ENCODE measurements around the gene GAGE12D.
"Not testable (repeated sequence)": the region's sequence is repeated elsewhere in the genome, so short reads cannot be mapped to it uniquely, and the experiment has no call there.

Gene GAGE12D

GRCh38 chrX:49568728-49569127 lies 27.2 kb downstream of the GAGE12D start:
- H2BK15ac ChIP-seq (ENCODE audit: low read length); H3K79me1 ChIP-seq (ENCODE audit: low read depth, low read length): not testable (repeated sequence)

GRCh38 chrX:49569152-49569551 lies 27.6 kb downstream of the GAGE12D start:
- not testable (repeated sequence) for H3K23ac ChIP-seq (ENCODE audit: low read depth, low read length, poor library complexity); H3K9me3 ChIP-seq (replicated peaks in 1 of 2; ENCODE audit: control insufficient read depth in 2 of 2, insufficient read depth in 1 of 2, low read depth in 1 of 2, low read length in 2 of 2); H3K4me3 ChIP-seq (ENCODE audit: low read length in 2 of 2); H2AK5ac ChIP-seq (ENCODE audit: low read depth, low read length); H3K4me2 ChIP-seq (ENCODE audit: insufficient read depth, low read length, poor library complexity, severe bottlenecking); H3K79me1 ChIP-seq (ENCODE audit: low read depth, low read length); H3K27me3 ChIP-seq (ENCODE audit: control insufficient read depth in 3 of 3, insufficient read depth in 3 of 3, low read depth in 1 of 3, low read length in 3 of 3); H4K8ac ChIP-seq (ENCODE audit: low read depth, low read length); H2BK5ac ChIP-seq (ENCODE audit: low read length); H4K91ac ChIP-seq (ENCODE audit: low read depth, low read length, poor library complexity); H3K27ac ChIP-seq (replicated peaks; ENCODE audit: low read length); H2BK15ac ChIP-seq (ENCODE audit: low read length); H3K4ac ChIP-seq (ENCODE audit: low read length); H2BK12ac ChIP-seq (ENCODE audit: low read length); H3K9ac ChIP-seq (ENCODE audit: low read depth, low read length, poor library complexity); H3K36me3 ChIP-seq (replicated peaks in 1 of 2; ENCODE audit: control insufficient read depth in 2 of 2, insufficient read depth in 2 of 2, low read length in 2 of 2); H2AFZ ChIP-seq (ENCODE audit: low read length); H3K14ac ChIP-seq (ENCODE audit: low read length); H2BK120ac ChIP-seq (ENCODE audit: low read depth, low read length); H3K18ac ChIP-seq (ENCODE audit: low read length); DNase-seq (ENCODE audit: low spot score); H3K4me1 ChIP-seq (ENCODE audit: control insufficient read depth in 2 of 2, insufficient read depth in 1 of 2, low read depth in 1 of 2, low read length in 2 of 2)
- no CpG with 5 or more reads among the region's 13 CpGs for WGBS, 2 donors (ENCODE audit: extremely low coverage in 2 of 2, insufficient read length in 2 of 2, insufficient replicate concordance in 1 of 2)

More at GRCh38 chrX:49568728-49569127, 27.2 kb downstream of the GAGE12D start:
- not testable (repeated sequence) for H3K4ac ChIP-seq (ENCODE audit: low read length); H2BK5ac ChIP-seq (ENCODE audit: low read length); H3K9me3 ChIP-seq (replicated peaks in 1 of 2; ENCODE audit: control insufficient read depth in 2 of 2, insufficient read depth in 1 of 2, low read depth in 1 of 2, low read length in 2 of 2); H4K8ac ChIP-seq (ENCODE audit: low read depth, low read length); H3K14ac ChIP-seq (ENCODE audit: low read length); H3K4me2 ChIP-seq (ENCODE audit: insufficient read depth, low read length, poor library complexity, severe bottlenecking); H2AK5ac ChIP-seq (ENCODE audit: low read depth, low read length); H2AFZ ChIP-seq (ENCODE audit: low read length); H3K23ac ChIP-seq (ENCODE audit: low read depth, low read length, poor library complexity); H3K27me3 ChIP-seq (ENCODE audit: control insufficient read depth in 3 of 3, insufficient read depth in 3 of 3, low read depth in 1 of 3, low read length in 3 of 3); H3K27ac ChIP-seq (replicated peaks; ENCODE audit: low read length); DNase-seq (ENCODE audit: low spot score); H4K91ac ChIP-seq (ENCODE audit: low read depth, low read length, poor library complexity); H3K4me3 ChIP-seq (ENCODE audit: low read length in 2 of 2); H2BK120ac ChIP-seq (ENCODE audit: low read depth, low read length); H3K36me3 ChIP-seq (replicated peaks in 1 of 2; ENCODE audit: control insufficient read depth in 2 of 2, insufficient read depth in 2 of 2, low read length in 2 of 2); H3K18ac ChIP-seq (ENCODE audit: low read length); H3K9ac ChIP-seq (ENCODE audit: low read depth, low read length, poor library complexity); H3K4me1 ChIP-seq (ENCODE audit: control insufficient read depth in 2 of 2, insufficient read depth in 1 of 2, low read depth in 1 of 2, low read length in 2 of 2); H2BK12ac ChIP-seq (ENCODE audit: low read length)
- no CpG with 5 or more reads among the region's 11 CpGs for WGBS, 2 donors (ENCODE audit: extremely low coverage in 2 of 2, insufficient read length in 2 of 2, insufficient replicate concordance in 1 of 2)

GRCh38 chrX:49570100-49570499 lies 28.6 kb downstream of the GAGE12D start, which contains the start of gene GAGE12G:
GAGE12G (plus strand) TSS chrX:49570400; CDS start chrX:49571555, 1,155 bp downstream.
- not testable (repeated sequence) for H2BK120ac ChIP-seq (ENCODE audit: low read depth, low read length)

GRCh38 chrX:49579649-49580048 lies 38.1 kb downstream of the GAGE12D start, which contains the start of gene GAGE12H:
GAGE12H (plus strand) TSS chrX:49579949; CDS start chrX:49581104, 1,155 bp downstream.
- H2BK15ac ChIP-seq (ENCODE audit: low read length); H3K9ac ChIP-seq (ENCODE audit: low read depth, low read length, poor library complexity); DNase-seq (ENCODE audit: low spot score); H3K18ac ChIP-seq (ENCODE audit: low read length); H2BK12ac ChIP-seq (ENCODE audit: low read length); H2BK120ac ChIP-seq (ENCODE audit: low read depth, low read length); H3K4me2 ChIP-seq (ENCODE audit: insufficient read depth, low read length, poor library complexity, severe bottlenecking); H3K4ac ChIP-seq (ENCODE audit: low read length); H3K79me1 ChIP-seq (ENCODE audit: low read depth, low read length); H3K4me1 ChIP-seq (ENCODE audit: control insufficient read depth in 2 of 2, insufficient read depth in 1 of 2, low read depth in 1 of 2, low read length in 2 of 2); H3K36me3 ChIP-seq (replicated peaks in 1 of 2; ENCODE audit: control insufficient read depth in 2 of 2, insufficient read depth in 2 of 2, low read length in 2 of 2); H2BK5ac ChIP-seq (ENCODE audit: low read length); H4K91ac ChIP-seq (ENCODE audit: low read depth, low read length, poor library complexity); H3K4me3 ChIP-seq (ENCODE audit: low read length in 2 of 2); H3K27me3 ChIP-seq (ENCODE audit: control insufficient read depth in 3 of 3, insufficient read depth in 3 of 3, low read depth in 1 of 3, low read length in 3 of 3); H3K27ac ChIP-seq (replicated peaks; ENCODE audit: low read length); H3K14ac ChIP-seq (ENCODE audit: low read length); H3K9me3 ChIP-seq (replicated peaks in 1 of 2; ENCODE audit: control insufficient read depth in 2 of 2, insufficient read depth in 1 of 2, low read depth in 1 of 2, low read length in 2 of 2); H4K8ac ChIP-seq (ENCODE audit: low read depth, low read length); H2AK5ac ChIP-seq (ENCODE audit: low read depth, low read length); H3K23ac ChIP-seq (ENCODE audit: low read depth, low read length, poor library complexity); H2AFZ ChIP-seq (ENCODE audit: low read length): not testable (repeated sequence)
- no CpG with 5 or more reads among the region's 16 CpGs for WGBS, 2 donors (ENCODE audit: extremely low coverage in 2 of 2, insufficient read length in 2 of 2, insufficient replicate concordance in 1 of 2)

More at GRCh38 chrX:49570100-49570499, 28.6 kb downstream of the GAGE12D start, which contains the start of gene GAGE12G:
- H4K91ac ChIP-seq (ENCODE audit: low read depth, low read length, poor library complexity); H3K9me3 ChIP-seq (replicated peaks in 1 of 2; ENCODE audit: control insufficient read depth in 2 of 2, insufficient read depth in 1 of 2, low read depth in 1 of 2, low read length in 2 of 2); H3K4me2 ChIP-seq (ENCODE audit: insufficient read depth, low read length, poor library complexity, severe bottlenecking); H3K4me3 ChIP-seq (ENCODE audit: low read length in 2 of 2); H2AFZ ChIP-seq (ENCODE audit: low read length); H3K36me3 ChIP-seq (replicated peaks in 1 of 2; ENCODE audit: control insufficient read depth in 2 of 2, insufficient read depth in 2 of 2, low read length in 2 of 2); H3K9ac ChIP-seq (ENCODE audit: low read depth, low read length, poor library complexity); H2AK5ac ChIP-seq (ENCODE audit: low read depth, low read length); H2BK5ac ChIP-seq (ENCODE audit: low read length); H3K14ac ChIP-seq (ENCODE audit: low read length); H3K4me1 ChIP-seq (ENCODE audit: control insufficient read depth in 2 of 2, insufficient read depth in 1 of 2, low read depth in 1 of 2, low read length in 2 of 2); H3K18ac ChIP-seq (ENCODE audit: low read length); H3K79me1 ChIP-seq (ENCODE audit: low read depth, low read length); H3K27ac ChIP-seq (replicated peaks; ENCODE audit: low read length); DNase-seq (ENCODE audit: low spot score); H3K23ac ChIP-seq (ENCODE audit: low read depth, low read length, poor library complexity); H4K8ac ChIP-seq (ENCODE audit: low read depth, low read length); H2BK12ac ChIP-seq (ENCODE audit: low read length); H3K4ac ChIP-seq (ENCODE audit: low read length); H2BK15ac ChIP-seq (ENCODE audit: low read length); H3K27me3 ChIP-seq (ENCODE audit: control insufficient read depth in 3 of 3, insufficient read depth in 3 of 3, low read depth in 1 of 3, low read length in 3 of 3): not testable (repeated sequence)
- WGBS, 2 donors (ENCODE audit: extremely low coverage in 2 of 2, insufficient read length in 2 of 2, insufficient replicate concordance in 1 of 2): no CpG with 5 or more reads among the region's 16 CpGs

Measured in neuronal stem cell (in vitro differentiated cells).